Fibroblast of skin of right biceps (primary cell): ENCODE results near the gene DDX42.
"Not testable (repeated sequence)": the region's sequence is repeated elsewhere in the genome, so short reads cannot be mapped to it uniquely, and the experiment has no call there.

ENCODE experiments used
- DNase-seq: peaks from one replicate; pipeline ENCODE4 v3.0.0-alpha.2; 2013

DDX42 gene

DNA sequence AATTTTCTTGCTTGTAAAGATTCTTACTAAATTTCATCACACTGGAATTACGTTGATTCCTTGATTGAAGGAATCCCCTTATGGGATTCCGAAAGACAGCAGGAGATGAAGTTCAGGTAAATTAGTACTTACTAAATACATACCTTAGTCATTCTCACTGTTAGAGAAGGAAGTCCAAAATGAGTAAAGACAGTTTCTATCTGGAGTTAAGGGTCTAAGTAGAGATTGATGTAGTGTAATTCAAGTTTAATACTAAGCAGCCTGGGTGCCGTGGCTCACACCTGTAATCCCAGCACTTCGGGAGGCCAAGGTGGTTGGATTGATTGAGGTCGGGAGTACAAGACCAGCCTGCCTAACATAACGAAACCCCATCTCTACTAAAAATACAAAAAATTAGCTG is 9.6 kb downstream of the DDX42 start:
- no peak for DNase-seq

DNA sequence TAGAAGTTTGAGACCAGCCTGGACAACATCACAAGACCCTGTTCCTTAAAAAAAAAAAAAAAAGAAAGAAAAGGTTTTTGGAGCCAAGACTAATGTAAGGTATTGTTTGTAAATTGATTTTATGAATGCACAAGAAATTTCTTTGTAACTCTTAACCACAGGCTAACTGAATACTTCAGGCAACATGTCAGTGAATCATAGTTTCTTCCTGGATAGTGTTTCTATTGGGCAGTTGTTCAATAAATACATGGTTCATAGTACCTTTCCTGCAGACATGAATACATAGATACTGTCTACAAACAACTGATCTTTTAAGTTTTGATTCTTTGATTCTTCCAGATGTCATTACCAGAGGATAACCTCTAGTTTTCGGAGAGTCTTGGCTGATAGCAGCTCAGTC is 11.6 kb downstream of the DDX42 start:
- DNase-seq: peak; percentile 27

DNA sequence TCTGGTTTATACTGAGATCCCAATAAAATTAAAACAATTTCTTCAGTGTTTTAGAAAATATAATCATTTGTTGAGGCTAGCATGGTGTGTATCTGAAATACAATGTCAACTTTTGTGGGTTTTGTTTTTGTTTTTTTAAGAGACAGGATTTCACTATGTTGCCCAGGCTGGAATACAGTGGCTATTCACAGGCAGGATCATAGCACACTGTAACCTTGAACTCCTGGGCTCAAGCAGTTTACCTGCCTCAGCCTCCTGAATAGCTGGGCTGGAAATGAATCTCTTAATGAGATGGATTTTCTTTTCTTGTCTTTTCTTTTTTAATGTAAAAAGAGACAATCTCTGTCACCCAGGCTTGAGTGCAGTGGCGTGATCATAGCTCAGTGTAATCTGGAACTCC is 12.1 kb downstream of the DDX42 start:
- no peak for DNase-seq

DNA sequence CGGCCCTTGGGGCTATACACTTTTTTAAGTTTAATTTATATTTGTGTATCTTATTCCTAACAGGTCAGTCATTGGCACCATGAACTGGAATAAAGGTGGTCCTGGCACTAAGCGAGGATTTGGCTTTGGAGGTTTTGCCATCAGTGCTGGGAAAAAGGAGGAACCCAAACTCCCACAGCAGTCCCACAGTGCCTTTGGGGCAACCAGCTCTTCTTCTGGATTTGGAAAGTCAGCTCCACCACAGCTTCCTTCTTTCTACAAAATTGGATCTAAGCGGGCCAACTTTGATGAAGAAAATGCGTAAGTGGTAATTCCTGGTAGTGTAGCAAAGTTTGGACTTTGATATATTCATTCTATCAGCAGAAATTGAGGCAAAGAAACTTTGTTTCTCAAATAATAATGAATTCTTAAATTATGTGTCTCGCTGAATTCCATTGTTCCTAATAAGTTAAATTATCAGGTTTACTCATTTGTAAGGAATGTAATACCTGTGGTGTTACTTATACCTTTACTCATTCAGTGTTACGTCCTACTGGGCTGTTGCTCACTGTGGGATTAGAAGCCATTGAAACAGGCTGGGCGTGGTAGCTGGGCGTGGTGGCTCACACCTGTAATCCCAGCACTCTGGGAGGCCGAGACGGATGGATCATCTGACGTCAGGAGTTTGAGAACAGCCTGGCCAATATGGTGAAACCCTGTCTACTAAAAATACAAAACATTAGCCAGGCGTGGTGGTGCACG is 13.2 kb downstream of the DDX42 start:
- DNase-seq: no peak

DNA sequence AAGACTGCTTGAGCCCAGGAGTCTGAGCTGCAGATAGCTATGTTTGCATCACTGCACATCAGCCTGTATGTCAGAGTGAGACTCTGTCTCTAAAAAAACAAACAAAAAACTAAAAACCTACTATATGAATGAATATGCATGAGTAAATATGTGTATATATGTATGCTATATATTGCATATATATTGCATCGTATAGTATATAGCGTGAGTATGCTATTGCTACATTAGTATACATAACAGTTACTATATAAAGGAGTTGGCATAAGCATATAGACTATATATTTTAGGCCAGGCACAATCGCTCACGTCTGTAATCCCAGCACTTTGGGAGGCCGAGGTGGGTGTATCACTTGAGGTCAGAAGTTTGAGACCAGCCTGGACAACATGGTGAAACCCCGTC is 16.1 kb downstream of the DDX42 start:
- no peak for DNase-seq

DNA sequence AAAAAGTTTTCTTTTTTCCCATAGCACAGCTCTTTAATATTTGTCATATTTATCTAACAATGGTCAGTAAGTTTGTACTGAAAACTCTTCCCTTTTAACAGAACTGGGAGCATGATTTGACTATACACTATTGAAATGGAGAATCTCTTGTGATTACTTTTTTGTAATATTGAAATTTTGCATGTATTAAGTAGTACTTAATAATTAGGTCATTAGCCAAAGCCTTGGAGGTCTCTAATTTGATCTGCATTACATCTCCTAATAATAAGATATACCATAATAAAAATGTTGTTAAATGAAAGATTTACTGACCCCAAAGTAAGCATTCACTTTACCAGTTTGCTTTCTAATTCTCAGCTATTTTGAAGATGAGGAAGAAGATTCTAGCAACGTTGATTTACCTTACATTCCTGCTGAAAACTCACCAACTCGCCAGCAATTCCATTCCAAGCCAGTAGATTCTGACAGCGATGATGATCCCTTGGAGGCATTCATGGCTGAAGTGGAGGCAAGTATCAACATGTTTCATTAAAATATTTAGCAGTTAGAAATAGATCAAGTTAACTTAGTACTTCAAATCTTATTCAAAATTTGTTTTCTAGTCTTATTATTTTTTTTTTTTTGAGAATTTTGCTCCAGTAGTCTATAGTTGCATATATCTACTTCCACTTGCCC is 18.2 kb downstream of the DDX42 start:
- DNase-seq: no peak

DNA sequence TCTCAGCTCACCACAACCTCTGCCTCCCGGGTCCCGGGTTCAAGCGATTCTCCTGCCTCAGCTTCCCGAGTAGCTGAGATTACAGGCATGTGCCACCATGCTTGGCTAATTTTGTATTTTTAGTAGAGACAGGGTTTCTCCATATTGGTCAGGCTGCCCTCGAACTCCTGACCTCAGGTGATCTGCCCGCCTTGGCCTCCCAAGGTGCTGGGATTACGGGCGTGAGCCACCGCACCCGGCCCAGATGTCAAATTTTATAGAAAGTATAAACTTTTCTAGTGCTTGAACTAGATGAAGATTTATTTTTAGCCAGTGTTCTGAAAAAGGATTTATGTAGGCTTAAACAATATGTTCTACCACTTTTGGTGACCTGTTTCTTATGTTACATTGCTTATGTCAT is 22.4 kb downstream of the DDX42 start:
- not testable (repeated sequence) for DNase-seq

DNA sequence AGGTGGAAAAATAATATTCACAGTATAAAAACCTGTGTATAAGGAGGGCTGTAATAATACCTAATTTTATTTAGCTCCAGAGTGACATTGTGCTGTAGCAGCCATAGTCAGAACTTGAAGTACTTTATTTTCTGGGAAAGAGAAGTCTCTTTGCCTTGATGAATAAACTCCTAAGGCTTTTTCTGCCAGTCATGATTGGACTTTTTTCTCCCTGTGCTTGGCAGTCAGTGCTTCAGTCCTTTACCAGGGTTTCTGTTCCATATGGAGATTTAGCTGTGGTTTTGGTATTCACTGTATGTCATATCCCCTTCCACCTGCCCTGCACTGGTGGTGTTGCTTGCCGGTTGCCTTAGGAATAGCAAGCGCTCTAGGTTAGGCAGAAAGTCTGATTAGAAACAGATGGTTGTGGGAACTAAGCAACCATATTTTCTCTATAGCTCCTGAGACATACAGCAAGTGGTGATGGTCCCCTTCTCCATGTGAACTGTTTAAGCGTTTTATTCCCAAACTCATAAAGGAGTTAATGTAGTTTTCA is 24.7 kb downstream of the DDX42 start:
- peak; percentile 26 for DNase-seq

DNA sequence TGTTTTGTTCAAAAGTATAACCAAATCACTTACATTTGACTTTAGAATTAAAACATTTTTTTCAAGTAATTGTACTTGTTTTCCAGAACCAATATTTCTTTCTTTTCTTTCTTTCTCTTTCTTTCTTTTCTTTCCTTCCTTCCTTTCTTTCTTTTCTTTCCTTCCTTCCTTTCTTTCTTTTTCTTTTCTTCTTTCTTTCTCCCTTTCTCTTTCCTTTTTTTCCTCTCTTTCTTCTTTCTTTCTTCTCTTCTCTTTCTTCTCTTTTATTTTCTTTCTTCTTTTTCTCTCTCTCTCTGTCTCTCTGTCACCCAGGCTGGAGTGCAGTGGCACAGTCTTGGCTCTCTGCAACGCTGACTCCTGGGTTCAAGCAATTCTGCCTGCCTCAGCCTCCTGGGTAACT is 26.8 kb downstream of the DDX42 start:
- no peak for DNase-seq

DNA sequence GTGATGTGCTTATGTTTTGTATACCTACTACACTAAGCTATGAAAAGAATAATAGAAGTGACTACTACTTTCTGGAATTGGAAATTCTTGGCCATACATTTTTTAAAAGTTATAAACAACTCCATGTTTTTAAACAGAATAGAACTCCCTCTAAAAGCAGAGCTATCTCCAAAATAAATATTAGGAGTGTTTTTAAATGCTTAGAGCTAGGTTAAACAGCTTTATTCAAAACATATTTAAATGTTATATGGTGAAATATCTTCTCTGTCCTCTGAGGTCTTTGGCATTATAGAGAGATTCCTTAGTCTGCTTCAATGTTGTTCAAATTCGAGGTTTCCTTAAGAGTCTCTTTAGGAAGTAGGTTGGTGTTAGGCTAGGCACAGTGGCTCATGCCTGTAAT is 30.4 kb downstream of the DDX42 start:
- DNase-seq: no peak

DNA sequence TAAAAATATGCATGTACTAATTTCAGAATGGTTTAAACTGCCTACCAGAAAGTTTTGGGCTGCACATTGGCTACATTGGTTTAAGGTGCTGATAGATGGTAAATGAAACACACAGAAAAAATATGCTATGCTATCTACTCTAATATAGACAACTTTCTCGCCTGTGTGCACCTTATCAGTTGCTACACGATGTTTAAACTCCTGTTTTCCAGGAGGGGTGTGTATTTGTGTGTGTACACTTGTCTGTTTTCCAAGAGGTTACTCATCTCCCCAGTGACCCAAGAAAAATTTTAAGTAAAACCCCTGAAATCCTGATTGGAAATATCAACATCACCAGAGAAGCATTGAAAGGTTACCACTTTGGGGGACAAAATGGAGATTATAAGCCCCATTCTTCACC is 31.6 kb downstream of the DDX42 start:
- no peak for DNase-seq

DNA sequence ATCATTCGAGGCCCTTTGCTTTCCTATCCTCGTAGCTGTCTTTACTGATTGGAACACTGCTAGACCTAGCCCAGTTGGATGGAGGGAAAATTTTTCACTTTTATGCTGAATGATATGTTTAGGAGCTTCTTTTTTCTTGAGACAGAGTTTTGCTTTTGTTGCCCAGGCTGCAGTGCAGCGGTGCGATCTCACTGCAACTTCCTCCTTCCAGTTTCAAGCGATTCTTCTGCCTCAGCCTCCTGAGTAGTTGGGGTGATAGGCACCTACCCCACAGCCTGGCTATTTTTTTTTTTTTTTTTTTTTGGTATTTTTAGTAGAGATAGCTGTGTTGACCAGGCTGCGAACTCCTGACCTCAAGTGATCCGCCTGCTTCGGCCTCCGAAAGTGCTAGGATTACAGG is 36.0 kb downstream of the DDX42 start:
- no peak for DNase-seq

DNA sequence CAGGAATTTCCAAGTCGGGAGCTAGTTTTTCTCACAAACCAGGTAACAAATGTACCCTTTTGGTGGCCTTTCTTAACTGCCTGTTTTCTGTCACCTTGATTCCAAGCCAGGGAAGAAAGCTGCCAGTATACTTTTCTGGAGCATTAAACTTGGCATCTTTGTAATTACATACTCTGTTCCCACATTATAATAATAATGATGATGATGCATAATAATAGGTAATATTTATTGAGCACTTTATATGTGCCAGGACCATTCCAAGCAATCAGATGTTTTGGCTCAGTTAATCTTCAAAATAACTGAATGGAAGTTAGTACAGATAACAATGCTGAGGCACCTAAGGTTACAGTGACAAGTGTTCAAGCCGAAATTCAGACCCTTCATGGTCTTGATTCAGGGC is 42.2 kb downstream of the DDX42 start:
- no peak for DNase-seq

DNA sequence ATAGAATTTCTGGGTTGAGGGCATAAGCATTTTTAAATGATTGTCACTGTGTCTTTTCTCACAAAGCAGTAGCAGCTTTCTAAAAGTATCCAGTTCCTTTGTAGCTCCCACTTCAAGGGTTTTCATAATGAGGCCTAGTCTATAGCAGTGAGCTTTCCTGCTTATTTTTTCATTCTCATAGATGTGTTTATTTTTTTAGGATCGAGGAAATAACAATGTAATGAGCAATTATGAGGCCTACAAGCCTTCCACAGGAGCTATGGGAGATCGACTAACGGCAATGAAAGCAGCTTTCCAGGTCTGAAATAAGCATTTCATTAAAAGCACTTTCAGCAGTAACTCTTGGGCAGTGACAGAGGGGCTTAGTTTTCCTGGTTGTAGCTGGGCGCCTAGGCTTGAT is 42.7 kb downstream of the DDX42 start:
- DNase-seq: no peak

DNA sequence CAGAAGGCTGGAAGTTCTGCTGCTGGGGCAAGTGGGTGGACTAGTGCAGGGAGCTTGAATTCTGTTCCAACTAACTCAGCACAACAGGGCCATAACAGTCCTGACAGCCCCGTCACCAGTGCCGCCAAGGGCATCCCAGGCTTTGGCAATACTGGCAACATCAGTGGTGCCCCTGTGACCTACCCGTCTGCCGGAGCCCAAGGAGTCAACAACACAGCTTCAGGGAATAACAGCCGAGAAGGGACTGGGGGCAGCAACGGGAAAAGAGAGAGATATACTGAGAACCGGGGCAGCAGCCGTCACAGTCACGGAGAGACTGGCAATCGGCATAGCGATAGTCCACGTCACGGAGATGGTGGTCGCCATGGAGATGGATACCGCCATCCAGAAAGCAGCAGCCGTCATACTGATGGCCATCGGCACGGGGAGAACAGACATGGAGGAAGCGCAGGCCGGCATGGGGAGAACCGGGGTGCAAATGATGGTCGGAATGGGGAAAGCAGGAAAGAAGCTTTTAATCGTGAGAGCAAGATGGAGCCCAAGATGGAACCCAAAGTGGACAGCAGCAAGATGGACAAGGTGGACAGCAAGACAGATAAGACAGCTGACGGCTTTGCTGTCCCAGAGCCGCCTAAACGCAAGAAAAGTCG is 43.9 kb downstream of the DDX42 start:
- DNase-seq: no peak

DNA sequence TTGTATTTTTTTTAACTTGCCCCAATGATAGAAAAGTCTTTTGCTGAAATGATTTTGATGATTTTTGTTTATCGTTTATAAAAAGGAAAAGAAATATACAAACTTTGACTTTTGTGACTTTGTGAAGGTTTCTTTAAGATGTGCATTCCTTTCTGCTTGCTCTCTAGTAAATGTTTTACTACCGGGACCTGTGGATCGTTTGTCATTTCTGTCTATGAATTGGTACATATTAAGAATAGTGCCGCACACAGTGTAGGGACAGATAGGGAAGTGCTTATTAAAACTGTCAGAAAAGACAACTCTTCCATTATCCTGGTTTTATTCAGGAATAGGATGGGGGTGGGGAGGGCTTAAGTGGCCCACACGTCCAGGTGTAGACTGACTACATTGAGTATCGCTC is 45.2 kb downstream of the DDX42 start:
- no peak for DNase-seq

DNA sequence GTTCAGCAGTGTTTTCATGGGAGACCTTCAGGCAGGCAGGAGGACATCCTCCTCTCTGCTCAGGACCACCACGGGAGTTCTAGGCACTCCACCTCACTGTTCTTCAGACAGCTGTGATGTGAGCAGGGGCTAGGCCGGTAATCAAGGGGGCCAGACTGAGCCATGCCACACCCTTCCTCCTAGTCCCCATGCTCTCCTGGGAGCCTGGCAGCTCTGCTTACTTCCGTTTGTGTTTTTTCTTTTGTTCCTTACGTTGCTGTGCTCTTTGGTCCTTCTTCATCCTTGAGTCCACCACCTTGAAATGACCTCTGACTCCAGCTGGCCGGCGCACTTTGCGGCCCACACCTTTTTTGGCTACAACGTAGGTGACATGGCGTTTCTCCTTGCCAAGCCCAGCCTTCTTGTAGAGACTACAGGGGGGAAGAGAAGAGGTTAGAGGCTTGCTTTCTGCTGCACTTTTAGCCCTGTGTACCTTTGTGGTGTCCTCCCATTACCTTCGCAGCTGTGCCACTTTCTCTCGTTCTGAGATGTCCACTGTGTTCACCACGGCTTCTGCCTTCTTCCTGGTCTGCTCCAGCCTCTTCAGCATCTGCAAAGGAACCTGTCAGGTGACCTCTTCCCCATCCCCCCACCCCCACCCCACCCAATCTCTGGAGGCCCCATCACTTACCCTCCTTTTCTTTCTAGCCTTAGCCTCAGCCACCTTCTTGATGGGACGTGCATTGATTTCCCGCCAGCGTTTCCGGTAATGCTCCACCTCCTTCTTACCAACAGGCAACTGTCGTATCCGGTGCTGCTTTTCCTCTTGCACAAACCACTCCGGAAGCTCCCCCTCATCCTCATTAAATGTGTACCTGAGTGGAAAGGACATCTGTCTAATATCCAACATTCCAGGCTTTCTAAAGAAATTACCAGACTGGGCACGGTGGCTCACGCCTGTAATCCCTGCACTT is 45.9 kb downstream of the DDX42 start:
- no peak for DNase-seq

DNA sequence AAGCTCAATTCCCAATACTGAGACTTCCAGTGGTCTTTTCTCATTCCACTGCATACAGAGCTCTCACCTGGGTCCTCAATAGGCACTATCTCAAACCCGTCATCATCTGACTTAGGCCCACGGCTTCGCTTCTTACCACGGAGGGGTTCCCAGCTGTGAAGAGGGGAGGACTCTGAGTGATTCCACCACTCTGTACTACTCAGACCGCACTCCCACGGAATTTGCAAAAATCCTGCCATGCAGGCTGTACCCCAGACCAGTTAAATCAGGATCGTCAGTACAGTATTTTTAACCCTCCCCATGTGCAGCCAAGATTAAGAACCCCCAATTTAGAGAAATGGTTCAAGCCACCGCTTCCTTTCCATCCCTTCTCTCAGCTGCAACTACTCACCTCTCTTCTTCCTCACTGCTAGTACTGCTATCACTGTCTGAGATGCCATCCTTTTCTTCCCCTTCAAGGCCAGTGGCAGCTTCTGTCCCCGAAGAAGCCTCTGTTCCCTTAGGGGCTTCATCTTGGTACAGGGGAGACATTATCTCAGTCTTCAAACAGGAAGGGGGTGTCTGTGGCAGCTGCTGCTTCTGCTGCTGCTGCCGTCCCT is 47.1 kb downstream of the DDX42 start:
- DNase-seq: no peak

DNA sequence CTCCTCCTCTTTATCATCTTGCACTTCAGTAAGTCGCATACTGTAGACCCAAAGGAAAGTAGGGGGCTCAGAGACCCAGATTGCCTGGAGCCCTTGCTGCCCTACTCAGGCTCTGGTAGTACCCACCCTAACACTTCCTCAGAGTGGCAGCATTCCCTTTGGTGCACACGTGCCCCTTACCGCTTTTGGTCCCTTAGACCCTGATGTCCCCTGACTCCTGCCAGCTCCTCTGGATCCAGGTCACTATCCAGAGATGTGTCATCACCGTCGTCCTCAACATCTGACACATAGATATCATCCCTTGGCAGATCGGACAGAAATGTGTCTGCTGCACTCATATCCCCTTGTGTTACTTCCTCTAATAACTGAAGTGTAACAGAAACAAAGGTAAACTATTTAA is 47.8 kb downstream of the DDX42 start:
- no peak for DNase-seq

DNA sequence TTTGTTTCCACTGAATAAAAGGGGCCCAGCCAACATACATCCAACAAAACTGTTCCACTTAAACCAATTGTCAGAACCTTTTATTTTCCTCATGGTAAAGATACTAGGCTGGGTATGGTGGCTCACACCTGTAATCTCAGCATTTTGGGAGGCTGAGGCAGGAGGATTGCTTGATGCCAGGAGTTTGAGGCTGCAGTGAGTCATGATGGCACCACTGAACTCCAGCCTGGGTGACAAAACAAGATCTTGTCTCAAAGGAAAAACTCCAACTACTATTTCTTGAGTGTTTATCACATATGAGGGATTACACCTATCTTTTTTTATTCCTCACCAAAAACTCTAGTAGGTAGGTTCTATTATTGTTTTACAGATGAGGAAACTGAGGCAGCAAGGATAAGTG is 48.6 kb downstream of the DDX42 start:
- no peak for DNase-seq

DNA sequence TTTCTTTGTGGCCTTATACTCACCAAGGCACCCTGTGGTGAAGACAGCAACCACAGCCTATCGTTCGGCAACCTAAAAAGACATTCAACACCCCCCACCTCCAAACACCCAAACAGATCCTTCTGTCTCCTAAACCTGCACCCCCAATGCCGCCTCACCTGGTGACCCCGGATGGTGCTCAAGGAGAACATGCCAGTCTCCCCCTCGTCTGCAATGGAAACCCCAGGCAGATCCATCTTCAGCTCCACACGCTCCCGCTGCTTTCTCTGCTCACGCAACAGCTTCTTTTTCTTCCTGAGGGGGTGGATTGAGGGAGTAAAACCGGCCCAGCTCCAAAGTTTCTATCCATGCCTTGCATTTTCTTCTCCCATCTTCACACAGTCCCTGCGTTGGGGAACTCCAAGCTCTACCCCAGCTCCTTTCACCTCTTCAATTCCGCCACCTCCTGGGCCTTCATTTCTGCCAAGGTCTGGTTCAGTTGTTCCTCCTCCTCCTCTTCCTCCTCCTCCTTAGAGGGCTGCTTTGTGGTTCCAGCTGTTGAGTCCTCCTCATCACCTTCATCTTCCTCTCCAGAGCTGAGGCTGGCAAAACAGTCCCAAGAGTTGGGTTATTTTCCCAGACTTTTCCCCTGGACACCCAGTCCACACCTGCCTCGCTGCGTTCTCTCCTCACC is 49.8 kb downstream of the DDX42 start:
- no peak for DNase-seq

DNA sequence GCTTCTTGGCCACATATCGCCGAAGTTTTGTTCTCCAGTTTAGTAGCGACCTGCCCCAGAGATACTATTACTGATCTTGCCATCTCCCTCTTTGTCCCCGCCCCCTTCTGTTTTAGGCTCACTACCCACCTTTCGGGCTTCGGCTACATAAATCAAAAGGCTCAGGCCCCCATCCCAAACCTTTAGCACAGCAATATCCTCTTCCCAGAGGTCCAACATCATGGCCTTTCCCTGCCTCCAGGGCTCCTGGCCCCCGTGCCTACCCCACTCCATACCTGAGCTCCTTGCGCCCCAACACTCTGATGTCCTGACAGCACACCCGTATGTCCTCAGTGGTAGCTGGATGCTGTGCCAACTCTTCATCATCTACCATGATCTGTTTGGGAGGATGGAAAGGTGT is 50.4 kb downstream of the DDX42 start:
- DNase-seq: no peak
